ENCODE results near the gene PSG7.
"Not testable (repeated sequence)": the region's sequence is repeated elsewhere in the genome, so short reads cannot be mapped to it uniquely, and the experiment has no call there.

PSG7 gene

GRCh38 chr19:42937107-42937506 lies at the start of gene PSG7:
Gene PSG7 (minus strand): TSS chr19:42937207. CDS start chr19:42937076, 131 bp downstream.
- H3K9me3 Mint-ChIP-seq, DNase-seq, ATAC-seq, H3K4me1 Mint-ChIP-seq, H3K4me3 Mint-ChIP-seq: not testable (repeated sequence)
- Mint-ChIP-seq H3K27me3 (peaks cover 43% of the 10 kb centered on the region), H3K27ac (peak within 1 kb of the TSS; percentile 27 to 67)

DNA sequence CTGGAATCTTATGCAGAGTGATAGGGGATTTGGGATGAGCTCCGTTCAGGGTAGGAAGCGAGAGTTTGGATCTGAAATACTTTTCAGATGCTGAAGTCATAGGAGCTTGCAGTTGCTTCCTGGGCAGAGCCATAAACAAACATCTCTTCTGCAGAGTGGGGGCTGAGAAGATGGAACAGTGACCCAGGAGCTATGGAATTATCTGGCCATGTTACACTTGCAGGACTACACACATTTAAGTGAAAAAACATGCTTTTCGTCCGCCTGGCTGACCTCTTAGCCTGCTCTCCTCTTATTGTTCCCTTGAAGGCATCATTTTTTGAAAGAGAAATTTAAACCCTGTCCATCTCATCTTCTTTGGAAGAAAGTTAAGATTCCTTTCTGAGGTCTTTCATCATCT lies 48.6 kb upstream of the PSG7 start:
- ATAC-seq = no peak

GRCh38 chr19:42982111-42982510 lies 45.1 kb upstream of the PSG7 start:
- not testable (repeated sequence) for H3K4me1 Mint-ChIP-seq, H3K27ac Mint-ChIP-seq, DNase-seq, ATAC-seq, H3K4me3 Mint-ChIP-seq
- peaks cover 21% of the 10 kb centered on the region for H3K27me3 Mint-ChIP-seq
- H3K9me3 Mint-ChIP-seq = peaks cover 8 to 11% of the 10 kb centered on the region in 2 donors

More for the DNA sequence above, 48.6 kb upstream of the PSG7 start:
- H3K27ac Mint-ChIP-seq = no peak overlapping the region
- H3K4me3 Mint-ChIP-seq = no peak overlapping the region
- peaks cover 8 to 9% of the 10 kb centered on the region in 2 donors for H3K9me3 Mint-ChIP-seq
- no peak for DNase-seq
- no peaks in the 10 kb centered on the region for H3K4me1 Mint-ChIP-seq
- H3K27me3 Mint-ChIP-seq = peaks cover 25% of the 10 kb centered on the region

DNA sequence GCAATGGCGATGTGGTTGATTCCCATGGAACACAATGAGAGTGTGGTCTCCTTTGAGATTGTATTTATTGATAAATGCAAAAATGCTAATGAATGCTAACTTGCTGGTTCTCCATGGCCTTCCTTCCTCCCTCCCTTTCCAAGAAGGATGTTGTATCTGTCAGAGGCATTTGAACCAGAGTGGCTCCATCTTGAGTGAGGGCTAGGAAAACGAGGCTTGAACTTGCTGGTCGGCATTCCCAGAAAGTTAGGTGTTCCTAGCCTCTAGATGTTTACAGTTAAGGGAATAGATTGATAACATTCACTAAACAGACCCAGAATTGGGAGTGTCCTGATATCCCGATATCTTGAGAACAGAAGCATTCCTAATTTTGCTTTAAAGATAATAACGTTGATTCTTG lies 34.4 kb upstream of the PSG7 start:
- not testable (repeated sequence) for DNase-seq, H3K27me3 Mint-ChIP-seq, H3K4me1 Mint-ChIP-seq, H3K9me3 Mint-ChIP-seq, H3K27ac Mint-ChIP-seq, H3K4me3 Mint-ChIP-seq, ATAC-seq

DNA sequence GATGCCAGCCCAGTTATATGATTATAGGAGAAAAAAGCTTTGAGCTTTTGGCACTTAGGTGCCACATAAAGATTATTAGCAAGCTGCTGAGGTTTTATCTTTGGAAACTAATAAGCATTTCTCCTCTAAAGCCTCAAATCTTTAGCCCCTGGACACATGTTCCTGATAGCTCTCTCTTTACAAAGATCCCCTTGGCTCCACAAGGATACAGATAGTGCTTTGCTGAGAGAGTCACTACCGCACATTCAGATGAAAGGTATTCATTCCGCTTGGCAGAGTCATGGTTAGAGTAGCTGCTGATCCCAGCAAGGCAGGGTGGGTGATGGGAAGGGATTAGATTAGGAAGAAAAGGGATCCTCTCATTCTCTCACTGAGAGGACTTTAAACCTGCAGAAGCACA lies 28.2 kb upstream of the PSG7 start:
- H3K27ac Mint-ChIP-seq = no peak overlapping the region
- DNase-seq (no peak), ATAC-seq (no peak)
- H3K27me3 Mint-ChIP-seq = no peaks in the 10 kb centered on the region
- no peaks in the 10 kb centered on the region for H3K4me1 Mint-ChIP-seq
- no peak overlapping the region for H3K4me3 Mint-ChIP-seq
- no peaks in the 10 kb centered on the region for H3K9me3 Mint-ChIP-seq

GRCh38 chr19:42961119-42961518 lies 24.1 kb upstream of the PSG7 start:
- Mint-ChIP-seq H3K4me1 (no peaks in the 10 kb centered on the region), H3K4me3 (no peak overlapping the region), H3K27me3 (peaks cover 6% of the 10 kb centered on the region), H3K27ac (no peak overlapping the region), H3K9me3 (no peaks in the 10 kb centered on the region)
- DNase-seq (no peak), ATAC-seq (no peak)

DNA sequence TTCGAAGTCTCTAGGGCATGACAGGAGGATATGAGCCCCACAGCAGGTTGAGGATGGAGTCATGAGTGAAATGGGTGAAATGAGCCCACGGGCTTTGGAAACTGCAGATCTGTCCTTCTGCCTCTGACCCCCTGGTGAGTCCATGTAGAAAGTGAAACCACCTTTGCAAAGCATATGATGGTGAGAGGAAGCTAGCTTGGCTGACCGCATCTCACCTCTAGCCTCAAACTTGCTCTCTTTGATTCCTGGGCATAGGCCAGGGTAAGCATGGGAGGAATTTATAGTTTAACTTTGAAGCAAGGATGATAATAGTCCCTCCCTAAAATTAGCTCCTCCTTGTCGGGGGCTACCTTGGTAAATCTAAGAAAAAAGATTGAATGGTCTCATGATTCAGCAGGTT lies 15.1 kb upstream of the PSG7 start:
- not testable (repeated sequence) for H3K9me3 Mint-ChIP-seq, H3K27ac Mint-ChIP-seq, H3K4me1 Mint-ChIP-seq, DNase-seq, ATAC-seq, H3K4me3 Mint-ChIP-seq
- H3K27me3 Mint-ChIP-seq = peaks cover 19% of the 10 kb centered on the region

GRCh38 chr19:42951476-42951875 lies 14.5 kb upstream of the PSG7 start:
- H3K9me3 Mint-ChIP-seq, H3K27ac Mint-ChIP-seq, DNase-seq, H3K4me3 Mint-ChIP-seq, ATAC-seq, H3K4me1 Mint-ChIP-seq: not testable (repeated sequence)
- H3K27me3 Mint-ChIP-seq = peaks cover 19% of the 10 kb centered on the region

DNA sequence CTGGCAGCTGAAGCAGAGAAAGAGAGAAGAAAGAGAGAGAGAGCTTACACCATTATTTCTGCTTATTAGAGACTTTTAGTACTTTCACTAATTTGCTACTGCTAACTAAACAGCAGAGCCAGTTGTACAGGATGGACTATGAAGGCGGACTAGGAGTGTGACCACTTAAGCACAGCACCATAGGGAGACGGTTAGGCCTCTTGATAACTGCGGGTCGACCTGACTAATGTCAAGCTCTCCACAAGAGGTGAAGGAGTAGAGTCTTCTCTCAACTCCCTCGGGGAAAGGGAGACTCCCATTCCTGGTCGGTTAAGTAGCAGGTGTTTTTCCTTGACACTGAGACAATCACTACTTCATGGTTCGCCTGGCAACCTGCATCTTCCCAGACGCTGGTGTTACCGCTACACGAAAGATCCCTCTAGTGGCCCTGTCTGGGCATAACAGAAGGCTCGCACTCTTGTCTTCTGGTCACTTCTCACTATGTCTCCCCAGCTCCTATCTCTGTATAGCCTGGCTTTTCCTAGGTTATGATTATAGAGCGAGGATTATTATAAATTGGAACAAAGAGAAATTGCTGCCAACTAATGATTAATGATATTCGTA lies 5.3 kb upstream of the PSG7 start:
- H3K9me3 Mint-ChIP-seq = no peaks in the 10 kb centered on the region
- no peak for DNase-seq
- H3K4me3 Mint-ChIP-seq = no peak overlapping the region
- H3K4me1 Mint-ChIP-seq = no peaks in the 10 kb centered on the region
- peaks cover 41% of the 10 kb centered on the region for H3K27me3 Mint-ChIP-seq
- H3K27ac Mint-ChIP-seq = no peak overlapping the region
- ATAC-seq = no peak

GRCh38 chr19:42934726-42935125 lies 2.3 kb downstream of the PSG7 start:
- H3K27ac Mint-ChIP-seq, ATAC-seq: not testable (repeated sequence)

GRCh38 chr19:42934183-42934582 lies 2.8 kb downstream of the PSG7 start:
- peaks cover 34% of the 10 kb centered on the region for H3K27me3 Mint-ChIP-seq
- not testable (repeated sequence) for H3K9me3 Mint-ChIP-seq, ATAC-seq, DNase-seq, H3K27ac Mint-ChIP-seq, H3K4me3 Mint-ChIP-seq, H3K4me1 Mint-ChIP-seq

More at GRCh38 chr19:42934726-42935125, 2.3 kb downstream of the PSG7 start:
- H3K27me3 Mint-ChIP-seq = peaks cover 34% of the 10 kb centered on the region
- not testable (repeated sequence) for H3K4me1 Mint-ChIP-seq, H3K4me3 Mint-ChIP-seq, DNase-seq, H3K9me3 Mint-ChIP-seq

GRCh38 chr19:42933412-42933811 lies 3.6 kb downstream of the PSG7 start:
- not testable (repeated sequence) for ATAC-seq, H3K9me3 Mint-ChIP-seq, DNase-seq, H3K4me3 Mint-ChIP-seq, H3K27ac Mint-ChIP-seq, H3K4me1 Mint-ChIP-seq
- H3K27me3 Mint-ChIP-seq = peaks cover 34% of the 10 kb centered on the region

GRCh38 chr19:42932485-42933101 lies 4.4 kb downstream of the PSG7 start:
- H3K27me3 Mint-ChIP-seq = peaks cover 27% of the 10 kb centered on the region
- H3K9me3 Mint-ChIP-seq, DNase-seq, H3K4me3 Mint-ChIP-seq, ATAC-seq, H3K27ac Mint-ChIP-seq, H3K4me1 Mint-ChIP-seq: not testable (repeated sequence)

DNA sequence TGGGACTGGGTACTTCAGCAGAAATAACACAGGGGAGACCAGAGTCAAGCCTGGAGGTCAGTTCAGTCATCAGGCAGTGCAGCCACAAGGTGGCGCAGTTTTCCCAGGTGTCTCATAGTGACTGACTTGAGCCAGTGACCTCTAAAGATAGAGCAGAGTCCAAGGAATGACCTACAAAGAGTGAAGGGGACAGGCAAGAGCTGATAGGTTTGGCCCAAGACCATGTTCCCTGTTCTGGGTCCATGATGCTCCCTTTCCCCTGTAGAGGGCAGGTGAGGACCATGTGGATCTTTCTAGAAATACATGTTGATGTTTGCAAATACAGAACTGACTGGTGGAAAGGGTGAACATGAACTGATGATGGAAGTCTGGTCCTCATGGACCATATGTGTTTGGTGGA lies 6.8 kb downstream of the PSG7 start:
- H3K27me3 Mint-ChIP-seq = peaks cover 22% of the 10 kb centered on the region
- ATAC-seq, H3K4me3 Mint-ChIP-seq, H3K9me3 Mint-ChIP-seq, H3K4me1 Mint-ChIP-seq, DNase-seq, H3K27ac Mint-ChIP-seq: not testable (repeated sequence)

DNA sequence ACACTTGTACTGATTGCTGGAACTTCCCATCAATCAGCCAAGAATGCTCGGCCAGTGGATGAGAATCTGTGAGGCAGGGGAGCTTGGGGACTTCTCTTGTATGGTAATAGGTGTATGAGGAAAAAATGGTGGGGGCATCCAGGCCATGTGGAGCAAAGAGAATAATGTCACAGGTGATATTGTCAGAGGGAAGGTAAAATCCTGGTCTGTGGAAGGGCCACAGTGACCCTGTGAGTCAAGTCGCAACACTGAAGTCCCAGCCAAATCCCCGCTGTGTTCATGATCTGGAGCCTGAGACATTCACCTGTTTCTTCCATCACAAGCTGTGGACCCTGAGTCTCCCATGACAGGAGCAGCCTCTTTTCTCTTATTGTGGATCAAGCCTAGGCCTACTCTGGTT lies 8.1 kb downstream of the PSG7 start:
- Mint-ChIP-seq H3K27me3 (peaks cover 22% of the 10 kb centered on the region), H3K4me3 (no peak overlapping the region), H3K9me3 (no peaks in the 10 kb centered on the region), H3K27ac (no peak overlapping the region), H3K4me1 (no peaks in the 10 kb centered on the region)
- DNase-seq (no peak), ATAC-seq (no peak)

DNA sequence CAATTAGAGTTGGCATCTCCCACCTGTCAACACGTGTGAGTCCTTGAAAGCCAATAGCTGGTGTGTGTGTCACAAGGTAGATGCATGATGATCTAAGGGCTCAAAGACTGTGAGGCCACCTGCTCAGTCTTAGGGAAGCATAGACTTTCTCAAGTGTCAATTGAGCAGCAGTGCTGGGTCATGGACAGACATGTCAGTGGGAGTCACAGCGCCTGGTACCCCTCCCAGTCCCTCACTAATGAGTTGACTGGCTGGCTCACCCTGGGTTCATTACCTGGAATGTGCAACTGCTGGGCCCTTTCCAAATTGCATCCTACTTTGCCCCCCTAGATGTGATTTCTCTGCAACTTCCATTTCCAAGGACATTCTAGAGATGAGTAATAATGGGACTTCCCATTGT lies 10.2 kb downstream of the PSG7 start:
- H3K27ac Mint-ChIP-seq = no peak overlapping the region
- H3K9me3 Mint-ChIP-seq = no peaks in the 10 kb centered on the region
- ATAC-seq (no peak), DNase-seq (no peak)
- no peaks in the 10 kb centered on the region for H3K4me1 Mint-ChIP-seq
- peaks cover 22% of the 10 kb centered on the region for H3K27me3 Mint-ChIP-seq
- H3K4me3 Mint-ChIP-seq = no peak overlapping the region

DNA sequence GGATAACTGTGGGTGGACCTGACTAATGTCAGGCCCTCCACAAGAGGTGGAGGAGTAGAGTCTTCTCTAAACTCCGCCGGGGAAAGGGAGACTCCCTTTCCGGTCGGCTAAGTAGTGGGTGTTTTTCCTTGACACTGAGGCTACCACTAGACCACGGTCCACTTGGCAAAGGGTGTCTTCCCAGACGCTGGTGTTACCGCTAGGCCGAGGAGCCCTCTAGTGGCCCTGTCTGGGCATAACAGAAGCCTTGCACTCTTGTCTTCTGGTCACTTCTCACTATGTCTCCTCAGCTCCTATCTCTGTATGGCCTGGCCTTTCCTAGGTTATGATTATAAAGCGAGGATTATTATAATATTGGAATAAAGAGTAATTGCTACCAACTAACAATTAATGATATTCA lies 13.9 kb downstream of the PSG7 start:
- H3K27ac Mint-ChIP-seq, H3K4me3 Mint-ChIP-seq, H3K4me1 Mint-ChIP-seq, H3K9me3 Mint-ChIP-seq, ATAC-seq: not testable (repeated sequence)
- DNase-seq = peak; percentile 17 to 27
- peaks cover 26% of the 10 kb centered on the region for H3K27me3 Mint-ChIP-seq

Data from stimulated activated naive CD8-positive, alpha-beta T cell treated with anti-CD3 and anti-CD28 coated beads, Interleukin-15, amount 100 ng/mL, for 72 hours (primary cell).